GM12878 (cell line): Measurements from ENCODE around the gene PTK6. TPM values are rescaled to one million over a fixed set of nuclear protein-coding genes. Genes with fewer than 3 reads are reported as not detected.

ENCODE experiments used
- ATAC-seq: fragments of 200-7000 bp; cut with Tn5 transposase; 3 replicates; pipeline ENCODE4 v1.9.1; 2020; ENCODE audit warnings: mild to moderate bottlenecking, moderate library complexity
- BruUV-seq: library from RNA; stranded (reverse); fragments of 400-500 nt; replicated peaks from 2 replicates; lab custom pipeline; 2021; lab: Mats Ljungman, UMichigan
- CTCF ChIA-PET: fragments of 300-600 bp; sonication (Branson Sonifier 250); formaldehyde crosslinking; extraction: SDS; loops from one replicate; lab custom pipeline; 2021; ENCODE audit warnings: inconsistent platforms; lab: Yijun Ruan, JAX
- POLR2A ChIA-PET: fragments of 350-600 bp; formaldehyde crosslinking; extraction: SDS; loops from one replicate; lab custom pipeline; 2021; ENCODE audit warnings: inconsistent platforms; lab: Charles Lee
- RAD21 ChIA-PET: fragments of 300-600 bp; sonication (Branson Sonifier 250); formaldehyde crosslinking; loops from one replicate; lab custom pipeline; 2023; ENCODE audit warnings: antibody characterized with exemption; ENCODE audit not compliant: unreplicated experiment; lab: Charles Lee
- SMC1A ChIA-PET: fragments of 300-600 bp; sonication (Branson Sonifier 250); formaldehyde crosslinking; loops from one replicate; lab custom pipeline; 2023; ENCODE audit not compliant: unreplicated experiment, uncharacterized antibody; lab: Charles Lee
- DNase-seq: peaks from one replicate; pipeline ENCODE4 v3.0.0-alpha.2; 2011; ENCODE audit warnings: low read depth, low spot score
- FAIRE-seq: peaks from 3 replicates; lab custom pipeline; 2011; peaks lifted over from hg19 to GRCh38; lab: Jason Lieb, UNC
- H2AFZ ChIP-seq: 2 replicates; pipeline ENCODE4 v1.6.0; 2011; ENCODE audit warnings: low read depth, low read length, control low read depth; ENCODE audit not compliant: control insufficient read depth
- H3K27ac ChIP-seq: 2 replicates; pipeline ENCODE4 v1.5.1; 2011; ENCODE audit warnings: control low read depth; ENCODE audit not compliant: control insufficient read depth, insufficient read depth
- H3K27me3 ChIP-seq, 2 experiments: replicated peaks in 1 of 2; 2 replicates each; pipeline versions ENCODE4 v1.6.0 to v1.6.1; 2011; ENCODE audit warnings: low read length in 1 of 2; ENCODE audit not compliant: control insufficient read depth in 2 of 2, insufficient read depth in 2 of 2
- H3K36me3 ChIP-seq, 2 experiments: 2 replicates each; pipeline ENCODE4 v1.5.1; 2011; ENCODE audit warnings: low read length in 1 of 2; ENCODE audit not compliant: control insufficient read depth in 2 of 2, insufficient read depth in 2 of 2
- H3K4me1 ChIP-seq: 2 replicates; pipeline ENCODE4 v1.6.1; 2011; ENCODE audit warnings: mild to moderate bottlenecking, low read length, moderate library complexity, mixed read lengths; ENCODE audit not compliant: control insufficient read depth, insufficient read depth
- H3K4me2 ChIP-seq: 2 replicates; pipeline ENCODE4 v1.6.0; 2011; ENCODE audit warnings: control low read depth; ENCODE audit not compliant: control insufficient read depth, insufficient read depth
- H3K4me3 ChIP-seq: fragments of 200-600 bp; sonication (generic); 2 replicates; pipeline ENCODE4 v1.5.1; 2016
- H3K79me2 ChIP-seq: 2 replicates; pipeline ENCODE4 v1.6.0; 2011; ENCODE audit warnings: low read length; ENCODE audit not compliant: control insufficient read depth, insufficient read depth
- H3K9ac ChIP-seq: 2 replicates; pipeline ENCODE4 v1.8.0; 2011; ENCODE audit warnings: low read length, control low read depth, mixed read lengths; ENCODE audit not compliant: control insufficient read depth, insufficient read depth
- H3K9me3 ChIP-seq: replicated peaks from 3 replicates; pipeline ENCODE4 v1.5.1; 2011; ENCODE audit warnings: mild to moderate bottlenecking, low read length; ENCODE audit not compliant: control insufficient read depth, insufficient read depth
- H4K20me1 ChIP-seq: 2 replicates; pipeline ENCODE4 v1.6.0; 2011; ENCODE audit not compliant: control insufficient read depth, insufficient read depth
- BRCA1 ChIP-seq: IDR thresholded peaks from 2 replicates; pipeline ENCODE4 v1.6.1; 2011; ENCODE audit warnings: low read depth, low read length, improper control_type of control experiment
- CBX3 ChIP-seq: fragments of 200-600 bp; sonication (generic); IDR thresholded peaks from 2 replicates; pipeline ENCODE4 v1.6.1; 2016; ENCODE audit warnings: low read depth, borderline replicate concordance
- E4F1 ChIP-seq: fragments of 450-650 bp; IDR thresholded peaks from 2 replicates; pipeline ENCODE4 v1.6.1; 2018; ENCODE audit warnings: borderline replicate concordance, mild to moderate bottlenecking; ENCODE audit not compliant: partially characterized antibody
- IRF5 ChIP-seq: fragments of 450-650 bp; IDR thresholded peaks from 2 replicates; pipeline ENCODE4 v1.6.1; 2017; ENCODE audit warnings: borderline replicate concordance
- JUND ChIP-seq: IDR thresholded peaks from 2 replicates; pipeline ENCODE4 v1.6.1; 2012; ENCODE audit warnings: low read depth, mild to moderate bottlenecking, low read length, improper control_type of control experiment, moderate library complexity
- SMARCA5 ChIP-seq: fragments of 450-650 bp; IDR thresholded peaks from 2 replicates; pipeline ENCODE4 v1.6.1; 2017; ENCODE audit warnings: mild to moderate bottlenecking
- TARDBP ChIP-seq: IDR thresholded peaks from 2 replicates; pipeline ENCODE4 v1.6.1; 2016; ENCODE audit warnings: borderline replicate concordance
- WRNIP1 ChIP-seq: IDR thresholded peaks from 2 replicates; pipeline ENCODE4 v1.6.1; 2011; ENCODE audit warnings: low read depth, low read length, improper control_type of control experiment, borderline replicate concordance
- WGBS: methylation state at CpG from one replicate; pipeline ENCODE4 v1.1.6; 2016; ENCODE audit warnings: low lambda C conversion rate; ENCODE audit not compliant: insufficient replicate concordance, insufficient coverage; ENCODE audit errors: missing lambda C conversion rate; 5-methylcytosine and 5-hydroxymethylcytosine counted together
- in situ Hi-C: fragments of 300-500 bp; cut with MboI; formaldehyde crosslinking; loops from 9 replicates; pipeline ENCODE4 v1.14.3; 2018; ENCODE audit warnings: mixed read lengths
- intact Hi-C: fragments of 100-400 bp; cut with micrococcal nuclease; formaldehyde crosslinking; loops from one replicate; pipeline ENCODE4 v1.14.2; 2022; ENCODE audit not compliant: unreplicated experiment
- polyA plus RNA-seq, 11 experiments: library from polyadenylated mRNA; depleted of rRNA in 4 of 11; unstranded in 6 of 11; stranded (reverse) in 5 of 11; fragments of >200 nt; fragmentation: Nextera tagmentation in 4 of 11; fragmentation: Illumina TruSeq in 1 of 11; extraction: Ambion mirVana in 4 of 11; extraction: Trizol in 1 of 11; gene quantifications; 1 replicate in 1 of 11; 2 replicates in 10 of 11; pipeline versions ENCODE4 v1.2.1 to v1.2.3, GENCODE V29; 2011 to 2016; ENCODE audit warnings: inconsistent platforms in 2 of 11, missing spikeins in 2 of 11, low read depth in 1 of 11
- total RNA-seq, 4 experiments: library from RNA; depleted of rRNA in 3 of 4; stranded (reverse); fragments of >200 nt in 3 of 4; fragmentation: Illumina TruSeq in 1 of 4; extraction: Trizol in 1 of 4; gene quantifications; 2 replicates each; pipeline versions ENCODE4 v1.2.1 to v1.2.3, GENCODE V29; 2013 to 2021
- TF ChIP-seq, protein P1 (sequence below): fragments of 450-650 bp; IDR thresholded peaks from 2 replicates; pipeline ENCODE4 v1.6.1; 2014; ENCODE audit warnings: mild to moderate bottlenecking
- TF ChIP-seq, protein P2 (sequence below): IDR thresholded peaks from 2 replicates; pipeline ENCODE4 v1.6.1; 2011; ENCODE audit warnings: mild to moderate bottlenecking, low read depth, low read length, moderate library complexity; ENCODE audit not compliant: insufficient replicate concordance

Gene PTK6
- total and polyA plus RNA-seq, 10 of the 15 experiments (the other 5 are each of a cell fraction or from before 2014, with no cell fraction given) = 0.02 to 0.21 (median 0.09) TPM; not detected in 3

- TF ChIP-seq BRCA1 = no peak
Measured at GRCh38 chr20:63488315-63489251, 48.6 kb downstream of the PTK6 start (continued).

GRCh38 chr20:63487781-63488241 is 49.4 kb downstream of the PTK6 start:
- Histone ChIP-seq H3K4me2 (no peak overlapping the region), H3K27ac (no peak overlapping the region), H3K9ac (no peak overlapping the region), H3K9me3 (no peaks in the 10 kb centered on the region), H2AFZ (no peak overlapping the region), H3K36me3 (no peaks in the 10 kb centered on the region), H3K4me1 (no peaks in the 10 kb centered on the region; the same call in 1 of the 2 replicates), H3K27me3 (peaks cover 0 to 1% of the 10 kb centered on the region in 2 experiments; a peak in 1 of 4 replicates), H3K4me3 (no peak overlapping the region), H4K20me1 (no peaks in the 10 kb centered on the region), H3K79me2 (no peaks in the 10 kb centered on the region)
- ATAC-seq (no peak), FAIRE-seq (no peak), DNase-seq (no peak)
- CTCF ChIA-PET = no interaction called here
- intact Hi-C loops (no loop called here), in situ Hi-C loops (no loop called here)
- SMC1A ChIA-PET = no interaction called here
- 51% methylated on average over 23 of the region's 40 CpGs for WGBS
- BruUV-seq = no TSS peak
- RAD21 ChIA-PET = no interaction called here
- POLR2A ChIA-PET = no interaction called here
- TF ChIP-seq, protein P1, sequence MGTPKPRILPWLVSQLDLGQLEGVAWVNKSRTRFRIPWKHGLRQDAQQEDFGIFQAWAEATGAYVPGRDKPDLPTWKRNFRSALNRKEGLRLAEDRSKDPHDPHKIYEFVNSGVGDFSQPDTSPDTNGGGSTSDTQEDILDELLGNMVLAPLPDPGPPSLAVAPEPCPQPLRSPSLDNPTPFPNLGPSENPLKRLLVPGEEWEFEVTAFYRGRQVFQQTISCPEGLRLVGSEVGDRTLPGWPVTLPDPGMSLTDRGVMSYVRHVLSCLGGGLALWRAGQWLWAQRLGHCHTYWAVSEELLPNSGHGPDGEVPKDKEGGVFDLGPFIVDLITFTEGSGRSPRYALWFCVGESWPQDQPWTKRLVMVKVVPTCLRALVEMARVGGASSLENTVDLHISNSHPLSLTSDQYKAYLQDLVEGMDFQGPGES = no peak
- TF ChIP-seq JUND = no peak
- no peak for TF ChIP-seq E4F1
- no peak for TF ChIP-seq CBX3
- TF ChIP-seq, protein P2, sequence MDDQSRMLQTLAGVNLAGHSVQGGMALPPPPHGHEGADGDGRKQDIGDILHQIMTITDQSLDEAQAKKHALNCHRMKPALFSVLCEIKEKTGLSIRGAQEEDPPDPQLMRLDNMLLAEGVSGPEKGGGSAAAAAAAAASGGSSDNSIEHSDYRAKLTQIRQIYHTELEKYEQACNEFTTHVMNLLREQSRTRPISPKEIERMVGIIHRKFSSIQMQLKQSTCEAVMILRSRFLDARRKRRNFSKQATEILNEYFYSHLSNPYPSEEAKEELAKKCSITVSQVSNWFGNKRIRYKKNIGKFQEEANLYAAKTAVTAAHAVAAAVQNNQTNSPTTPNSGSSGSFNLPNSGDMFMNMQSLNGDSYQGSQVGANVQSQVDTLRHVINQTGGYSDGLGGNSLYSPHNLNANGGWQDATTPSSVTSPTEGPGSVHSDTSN = no peak
- no peak for TF ChIP-seq TARDBP
- TF ChIP-seq SMARCA5 = no peak
- TF ChIP-seq WRNIP1 = no peak
- TF ChIP-seq IRF5 = no peak
